ENCODE measurements around the gene ETV7. TPM values are rescaled to one million over a fixed set of nuclear protein-coding genes. Genes with fewer than 3 reads are reported as not detected.
A peak's percentile ranks its signal among the peaks of the same experiment; 100 is the strongest.

Gene ETV7
- polyA plus RNA-seq, 3 donors, result 0.10 to 2.2 (median 1.5) TPM

DNA sequence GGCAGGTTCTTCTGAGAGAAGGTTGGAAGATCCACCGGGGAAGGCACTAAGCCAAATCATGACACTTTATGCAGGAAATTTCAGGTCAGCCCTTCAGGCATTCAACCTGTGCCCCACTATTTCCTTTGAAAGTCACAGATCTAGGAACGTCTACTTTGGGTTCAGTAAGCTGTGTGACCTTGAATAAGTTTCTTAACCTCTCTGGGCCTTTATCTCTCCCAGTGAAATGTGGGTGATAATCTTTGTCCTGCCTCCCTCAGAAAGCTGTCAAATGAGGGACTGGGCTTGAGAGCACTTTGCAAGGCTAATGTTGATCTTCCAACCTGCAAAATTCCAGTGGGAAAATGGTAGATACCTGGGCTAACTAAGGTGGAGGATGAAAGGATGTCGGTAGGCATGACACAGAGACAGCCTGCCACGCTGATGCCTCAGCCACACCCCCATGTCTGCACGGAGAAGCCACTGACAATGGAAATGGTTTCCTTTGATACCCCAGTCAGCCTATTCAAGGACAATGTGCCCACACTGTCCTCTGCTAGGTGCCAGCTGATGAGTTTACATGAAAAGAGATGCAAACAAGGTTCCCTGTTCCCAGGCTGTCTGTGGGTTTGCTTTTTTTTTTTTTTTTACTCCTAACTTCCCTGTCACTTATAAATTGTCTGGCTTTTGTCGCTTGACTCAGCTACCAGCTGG lies 60.1 kb downstream of the ETV7 start:
- WGBS (ENCODE audit: insufficient coverage), result 67% methylated on average over 1 of the region's 6 CpGs

DNA sequence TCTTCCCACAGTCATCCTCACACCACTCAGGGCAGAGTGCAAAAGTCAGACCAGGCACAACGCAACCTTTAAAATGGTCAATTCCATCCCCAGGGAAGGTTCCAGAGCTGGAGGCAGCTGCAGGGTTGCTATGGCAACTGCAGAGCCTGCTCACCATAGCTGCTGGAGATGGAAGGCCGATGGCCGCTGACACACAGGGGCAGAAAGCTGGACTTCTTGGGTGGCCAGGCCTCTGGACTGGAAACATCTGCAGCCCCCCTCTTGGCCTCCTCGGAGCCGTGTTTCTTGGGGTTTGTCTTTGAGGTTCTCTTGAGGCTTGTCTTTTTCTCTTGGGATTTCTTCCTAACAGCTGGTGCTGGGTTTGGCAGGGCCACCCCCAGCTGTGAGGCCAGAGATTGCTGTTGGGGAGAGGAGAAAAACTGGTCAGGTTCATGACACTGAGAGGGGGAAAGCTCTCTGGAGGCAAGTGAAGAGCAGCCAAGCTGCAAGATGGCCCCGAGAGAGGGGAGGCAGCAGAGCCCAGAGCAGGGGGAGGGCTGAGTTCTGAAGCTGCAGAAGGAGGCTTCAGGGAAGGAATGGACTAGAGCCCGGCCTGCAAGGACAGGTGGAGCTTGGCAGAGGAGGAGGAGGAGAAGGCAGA lies 61.0 kb downstream of the ETV7 start:
- 97% methylated on average over 5 of the region's 7 CpGs for WGBS (ENCODE audit: insufficient coverage)

More for the DNA sequence above, 60.1 kb downstream of the ETV7 start:
- Mint-ChIP-seq H3K27ac (peak overlapping the region in 1 of 7 donors; percentile 28), H3K4me1 (peaks cover 10% of the 10 kb centered on the region), H3K4me3 (no peak overlapping the region), H3K9me3 (no peaks in the 10 kb centered on the region), H3K36me3 (no peaks in the 10 kb centered on the region), H3K27me3 (ENCODE audit: low read depth in 3 of 3) (peaks cover 3 to 7% (median 4%) of the 10 kb centered on the region in 3 donors)
- Histone ChIP-seq H3K27ac (ENCODE audit: low read depth in 1 of 2, low read length in 2 of 2) (no peak overlapping the region), H3K36me3 (replicated peaks in 1 of 2; ENCODE audit: control insufficient read depth in 1 of 2, insufficient read depth in 2 of 2, low read length in 2 of 2) (no peaks in the 10 kb centered on the region), H3K9me3 (replicated peaks in 1 of 2; ENCODE audit: control insufficient read depth in 1 of 2, insufficient read depth in 1 of 2, low read length in 2 of 2) (no peaks in the 10 kb centered on the region), H3K4me3 (replicated peaks in 1 of 3; ENCODE audit: low read depth in 2 of 3, low read length in 3 of 3) (no peak overlapping the region), H3K27me3 (ENCODE audit: control insufficient read depth in 2 of 2, insufficient read depth in 2 of 2, low read length in 2 of 2) (no peaks in the 10 kb centered on the region), H3K9ac (ENCODE audit: insufficient read depth, low read length, poor library complexity, severe bottlenecking) (no peak overlapping the region), H3K4me2 (replicated peaks; ENCODE audit: extremely low read depth, low read length, poor library complexity, severe bottlenecking) (no peak overlapping the region), H3K79me2 (ENCODE audit: insufficient read depth, low read length) (no peaks in the 10 kb centered on the region), H2AFZ (ENCODE audit: insufficient read depth, low read depth, low read length, poor library complexity, severe bottlenecking) (no peak overlapping the region), H3K4me1 (ENCODE audit: control insufficient read depth in 1 of 2, insufficient read depth in 2 of 2, low read length in 2 of 2) (peaks cover 3 to 5% of the 10 kb centered on the region in 2 donors), H4K20me1 (ENCODE audit: insufficient read depth, low read length) (no peaks in the 10 kb centered on the region)
- DNase-seq, result no peak
- no peak for TF ChIP-seq CTCF (IDR thresholded peaks at IDR 0.05)
- intact Hi-C loops (cut with micrococcal nuclease), result no loop called here

More for the DNA sequence above, 61.0 kb downstream of the ETV7 start:
- Histone ChIP-seq H2AFZ (ENCODE audit: insufficient read depth, low read depth, low read length, poor library complexity, severe bottlenecking) (no peak overlapping the region), H3K79me2 (ENCODE audit: insufficient read depth, low read length) (no peaks in the 10 kb centered on the region), H3K9ac (ENCODE audit: insufficient read depth, low read length, poor library complexity, severe bottlenecking) (no peak overlapping the region), H4K20me1 (ENCODE audit: insufficient read depth, low read length) (no peaks in the 10 kb centered on the region), H3K36me3 (replicated peaks in 1 of 2; ENCODE audit: control insufficient read depth in 1 of 2, insufficient read depth in 2 of 2, low read length in 2 of 2) (no peaks in the 10 kb centered on the region), H3K4me3 (replicated peaks in 1 of 3; ENCODE audit: low read depth in 2 of 3, low read length in 3 of 3) (no peak overlapping the region), H3K27me3 (ENCODE audit: control insufficient read depth in 2 of 2, insufficient read depth in 2 of 2, low read length in 2 of 2) (no peaks in the 10 kb centered on the region), H3K27ac (ENCODE audit: low read depth in 1 of 2, low read length in 2 of 2) (no peak overlapping the region), H3K4me2 (replicated peaks; ENCODE audit: extremely low read depth, low read length, poor library complexity, severe bottlenecking) (no peak overlapping the region), H3K4me1 (ENCODE audit: control insufficient read depth in 1 of 2, insufficient read depth in 2 of 2, low read length in 2 of 2) (peaks cover 3 to 5% of the 10 kb centered on the region in 2 donors), H3K9me3 (replicated peaks in 1 of 2; ENCODE audit: control insufficient read depth in 1 of 2, insufficient read depth in 1 of 2, low read length in 2 of 2) (no peaks in the 10 kb centered on the region)
- no peaks in the 10 kb centered on the region for H3K9me3 Mint-ChIP-seq
- H3K4me3 Mint-ChIP-seq, result no peak overlapping the region
- H3K4me1 Mint-ChIP-seq, result peaks cover 10% of the 10 kb centered on the region
- peak overlapping the region in 1 of 7 donors; percentile 38 for H3K27ac Mint-ChIP-seq
- intact Hi-C loops (cut with micrococcal nuclease), result no loop called here
- no peak for DNase-seq
- no peak for TF ChIP-seq CTCF (IDR thresholded peaks at IDR 0.05)
- H3K27me3 Mint-ChIP-seq (ENCODE audit: low read depth in 3 of 3), result peaks cover 0 to 4% (median 3%) of the 10 kb centered on the region in 3 donors
- H3K36me3 Mint-ChIP-seq, result no peaks in the 10 kb centered on the region

All from CD14-positive monocyte (primary cell).